WI38 (cell line): Measurements from ENCODE around the gene CYREN.
"Not testable (repeated sequence)": the region's sequence is repeated elsewhere in the genome, so short reads cannot be mapped to it uniquely, and the experiment has no call there.

Source experiments
- H3K4me3 ChIP-seq: 2 replicates; pipeline ENCODE4 v1.5.1; 2011; ENCODE audit warnings: low read depth, mild to moderate bottlenecking, control low read depth, low read length
- TF ChIP-seq, protein P1 (sequence below): IDR thresholded peaks from 2 replicates; pipeline ENCODE4 v1.5.1; 2012; ENCODE audit warnings: low read depth, mild to moderate bottlenecking, control low read depth, low read length

The CYREN gene

GRCh38 chr7:135177028-135177696, 6.7 kb upstream of the CYREN start:
- TF ChIP-seq, protein P1, sequence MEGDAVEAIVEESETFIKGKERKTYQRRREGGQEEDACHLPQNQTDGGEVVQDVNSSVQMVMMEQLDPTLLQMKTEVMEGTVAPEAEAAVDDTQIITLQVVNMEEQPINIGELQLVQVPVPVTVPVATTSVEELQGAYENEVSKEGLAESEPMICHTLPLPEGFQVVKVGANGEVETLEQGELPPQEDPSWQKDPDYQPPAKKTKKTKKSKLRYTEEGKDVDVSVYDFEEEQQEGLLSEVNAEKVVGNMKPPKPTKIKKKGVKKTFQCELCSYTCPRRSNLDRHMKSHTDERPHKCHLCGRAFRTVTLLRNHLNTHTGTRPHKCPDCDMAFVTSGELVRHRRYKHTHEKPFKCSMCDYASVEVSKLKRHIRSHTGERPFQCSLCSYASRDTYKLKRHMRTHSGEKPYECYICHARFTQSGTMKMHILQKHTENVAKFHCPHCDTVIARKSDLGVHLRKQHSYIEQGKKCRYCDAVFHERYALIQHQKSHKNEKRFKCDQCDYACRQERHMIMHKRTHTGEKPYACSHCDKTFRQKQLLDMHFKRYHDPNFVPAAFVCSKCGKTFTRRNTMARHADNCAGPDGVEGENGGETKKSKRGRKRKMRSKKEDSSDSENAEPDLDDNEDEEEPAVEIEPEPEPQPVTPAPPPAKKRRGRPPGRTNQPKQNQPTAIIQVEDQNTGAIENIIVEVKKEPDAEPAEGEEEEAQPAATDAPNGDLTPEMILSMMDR, result no peak
- H3K4me3 ChIP-seq, result no peak overlapping the region

DNA sequence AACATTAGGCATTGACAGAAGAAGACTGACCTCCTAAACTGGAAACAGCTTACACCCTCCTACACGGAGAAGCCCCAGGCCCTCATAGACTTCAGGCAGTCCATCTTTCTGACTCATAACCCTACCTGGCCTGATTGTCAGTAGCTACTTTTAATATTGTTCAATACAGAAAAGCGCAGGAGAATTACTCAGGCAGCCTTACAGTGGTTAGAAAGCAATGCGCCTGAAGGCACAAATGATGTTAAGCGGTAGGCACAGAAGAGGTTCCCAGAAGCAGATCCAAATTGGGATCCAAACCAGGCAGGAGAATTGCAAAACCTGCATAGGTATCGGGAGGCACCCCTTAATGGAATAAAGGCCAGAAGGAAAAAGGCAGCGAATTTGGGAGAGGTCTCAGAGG, 5.4 kb upstream of the CYREN start:
- TF ChIP-seq, protein P1, result no peak
- H3K4me3 ChIP-seq, result no peak overlapping the region

DNA sequence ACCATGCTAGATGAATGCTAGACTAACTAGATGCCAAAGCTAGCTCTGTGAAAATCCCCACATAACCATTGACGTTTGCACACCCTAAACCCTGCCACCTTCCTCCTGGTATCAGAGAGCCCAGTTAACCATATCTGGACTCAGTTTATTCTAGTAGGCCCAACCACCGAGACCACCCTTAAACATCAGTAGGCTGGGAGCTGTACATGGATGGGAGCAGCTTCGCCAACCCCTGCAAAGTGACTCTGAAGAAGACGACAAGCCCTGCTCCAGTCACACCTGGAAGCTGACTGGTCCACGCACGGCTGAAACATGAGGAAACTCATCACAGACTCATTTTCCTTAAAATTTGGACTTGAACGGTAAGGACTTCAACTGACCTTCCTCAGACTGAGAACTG, 4.4 kb upstream of the CYREN start:
- H3K4me3 ChIP-seq, result no peak overlapping the region
- TF ChIP-seq, protein P1, result no peak

- H3K4me3 ChIP-seq, result not testable (repeated sequence)
Observed at GRCh38 chr7:135173916-135174315, 3.4 kb upstream of the CYREN start.

DNA sequence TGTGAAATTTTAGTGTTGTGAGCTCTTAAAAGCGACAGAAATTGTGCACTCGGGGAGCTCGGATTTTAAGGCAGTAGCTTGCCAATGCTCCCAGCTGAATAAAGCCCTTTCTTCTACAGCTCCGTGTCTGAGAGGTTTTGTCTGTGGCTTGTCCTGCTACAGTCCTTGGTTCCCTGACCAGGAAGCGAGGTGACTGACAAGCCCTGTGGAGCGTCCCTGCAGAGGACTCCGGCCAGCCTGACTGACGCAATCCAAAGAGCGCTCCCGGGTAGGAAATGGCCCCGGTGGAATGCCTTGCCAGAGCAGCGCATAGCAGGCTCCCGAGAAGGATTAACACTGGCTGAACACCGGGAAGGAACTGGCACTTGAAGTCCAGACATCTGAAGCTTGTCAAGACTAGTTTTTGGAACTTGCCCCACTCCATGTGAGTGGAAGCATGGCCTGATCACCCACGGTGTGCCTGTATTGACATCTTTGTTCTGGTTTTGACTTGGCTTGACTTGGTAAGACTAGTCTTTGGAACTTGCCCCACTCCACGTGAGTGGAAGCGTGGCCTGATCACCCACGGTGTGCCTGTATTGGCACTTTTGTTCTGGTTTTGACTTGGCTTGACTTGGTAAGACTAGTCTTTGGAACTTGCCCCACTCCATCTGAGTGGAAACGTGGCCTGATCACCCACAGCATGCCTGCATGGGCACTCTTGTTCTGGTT, 1.2 kb upstream of the CYREN start:
- H3K4me3 ChIP-seq, result not testable (repeated sequence)

DNA sequence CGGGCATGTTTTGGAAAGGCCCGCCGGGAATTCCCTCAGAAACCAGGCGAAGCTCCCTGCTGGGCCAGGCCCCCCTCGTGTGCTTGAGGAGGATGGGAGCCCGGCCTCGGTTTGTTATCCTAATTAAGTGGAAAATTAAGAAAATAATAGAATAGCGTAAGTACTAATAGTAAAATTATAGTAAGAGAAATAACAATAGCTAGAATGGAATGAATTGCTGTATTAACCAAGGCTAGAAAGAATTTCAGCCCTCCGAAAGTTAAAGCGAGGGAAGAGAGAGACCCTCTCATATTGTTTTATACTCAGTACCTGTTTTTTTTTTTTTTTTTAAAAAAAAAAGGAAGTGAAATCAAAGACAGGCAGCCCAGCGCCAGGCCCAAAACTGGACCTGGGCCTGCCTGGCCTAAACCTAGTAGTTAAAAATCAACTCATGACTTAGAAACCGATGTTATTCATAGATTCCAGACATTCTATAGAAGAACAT, 533 bp upstream of the CYREN start:
- peak overlapping the region; percentile 84 for H3K4me3 ChIP-seq

GRCh38 chr7:135169964-135170273, 588 bp downstream of the CYREN start:
- H3K4me3 ChIP-seq, result peak overlapping the region; percentile 84

DNA sequence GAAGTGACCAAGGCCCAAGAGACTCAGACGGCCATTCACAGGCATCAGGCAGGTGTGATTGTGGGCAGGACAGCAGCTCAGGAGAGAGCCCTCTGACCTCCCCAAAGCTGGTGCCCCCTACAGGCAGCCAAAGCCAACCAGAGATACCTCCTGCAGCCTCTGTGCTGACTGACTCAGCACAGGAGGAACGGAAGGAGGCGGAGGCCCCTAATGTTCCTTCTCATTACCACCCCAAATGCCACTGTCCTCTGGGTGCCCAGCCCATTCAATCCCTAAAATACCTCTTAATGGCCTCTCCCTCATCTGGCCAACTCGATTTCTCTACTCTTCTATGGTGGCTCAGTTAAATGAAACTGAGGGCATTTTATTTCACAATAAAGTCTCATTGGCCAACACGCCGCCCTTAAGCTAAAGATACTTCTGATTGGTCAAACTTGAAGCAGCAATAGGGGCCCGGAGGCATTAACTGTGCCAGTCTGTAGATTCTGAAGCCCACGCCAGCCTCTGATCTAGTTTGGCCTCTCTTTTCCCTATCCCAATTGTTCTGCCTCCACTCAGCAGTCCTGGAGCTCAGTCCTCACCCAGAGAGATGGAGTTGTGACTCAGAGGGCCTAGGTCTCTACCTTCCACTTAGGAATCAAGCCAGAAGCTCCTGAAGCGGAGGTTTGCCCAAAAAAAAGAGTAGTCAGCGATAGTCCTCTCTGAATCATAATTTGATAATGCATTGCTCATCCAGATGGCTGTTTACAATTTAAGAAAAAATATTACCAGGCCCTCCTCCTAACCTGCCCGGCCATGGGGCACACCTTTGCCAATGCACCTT, 1.2 kb downstream of the CYREN start:
- H3K4me3 ChIP-seq, result peak overlapping the region; percentile 84
- TF ChIP-seq, protein P1, result 0 out of 2 replicates have a peak, but pooled peaks have one; percentile 18

More at GRCh38 chr7:135169964-135170273, 588 bp downstream of the CYREN start:
- TF ChIP-seq, protein P1, result no peak
